ENCODE results near the gene SPTBN4. TPM values are rescaled to one million over a fixed set of nuclear protein-coding genes. Genes with fewer than 3 reads are reported as not detected.
"Not testable (repeated sequence)": the region's sequence is repeated elsewhere in the genome, so short reads cannot be mapped to it uniquely, and the experiment has no call there.

Gene SPTBN4
- total RNA-seq, 1 experiment from 2014 or later, result 0.63 TPM

DNA sequence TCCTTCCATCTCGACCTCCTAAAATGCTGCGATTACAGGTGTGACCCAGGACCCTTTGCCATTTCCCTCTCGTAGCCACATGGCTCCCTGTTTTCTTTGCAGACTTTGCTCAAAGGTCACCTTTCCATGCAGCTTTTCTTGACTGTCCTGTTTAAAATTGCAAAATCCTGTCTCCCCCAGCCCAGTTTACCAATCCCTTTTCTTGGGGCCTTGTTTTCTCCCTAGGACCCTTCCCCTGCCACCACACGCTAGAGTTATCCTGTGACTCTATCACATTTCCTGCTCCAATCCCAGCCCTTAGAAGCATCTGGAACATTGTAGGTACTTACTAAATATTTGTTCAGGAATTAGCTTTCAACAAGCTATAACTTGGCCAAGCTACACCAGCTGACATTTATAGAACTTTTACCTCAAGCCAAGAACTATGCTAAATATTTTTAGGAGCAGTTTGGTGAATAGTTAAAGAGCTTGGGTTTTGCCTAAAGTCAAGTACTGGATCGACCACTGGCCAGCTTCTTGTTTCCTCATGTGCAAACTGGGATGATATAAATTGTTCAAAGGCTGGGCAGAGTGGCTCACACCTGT is 13.6 kb upstream of the SPTBN4 start:
- POLR2A ChIA-PET, result interaction anchor here (0.6 to 4.7 kb wide), 9 partner anchors 8 to 151 kb away, joined by 3 to 37 read pairs (median 4); partner anchors contain the start of genes BLVRB and SERTAD1
- H3K4me3 Mint-ChIP-seq (ENCODE audit: unreplicated experiment), result no peak overlapping the region
- intact Hi-C loops (cut with micrococcal nuclease), result no loop called here
- CTCF ChIA-PET, result interaction anchor here (0.5 to 2.6 kb wide), 6 partner anchors 9 to 673 kb away, joined by 3 to 14 read pairs (median 4); no protein-coding TSS in a partner anchor
- TF ChIP-seq CTCF (IDR thresholded peaks at IDR 0.05; ENCODE audit: unreplicated experiment), result no peak
- no peak overlapping the region for H3K27ac Mint-ChIP-seq (ENCODE audit: low read depth, unreplicated experiment)
- H3K36me3 Mint-ChIP-seq (ENCODE audit: insufficient read depth, unreplicated experiment), result peaks cover 41% of the 10 kb centered on the region
- no peaks in the 10 kb centered on the region for H3K27me3 Mint-ChIP-seq (ENCODE audit: insufficient read depth, unreplicated experiment)
- BruUV-seq (replicated peaks), result no TSS peak
- no peaks in the 10 kb centered on the region for H3K9me3 Mint-ChIP-seq (ENCODE audit: unreplicated experiment)
- DNase-seq (ENCODE audit: unreplicated experiment), result no peak
- H3K4me1 Mint-ChIP-seq (ENCODE audit: insufficient read depth, unreplicated experiment), result no peaks in the 10 kb centered on the region

DNA sequence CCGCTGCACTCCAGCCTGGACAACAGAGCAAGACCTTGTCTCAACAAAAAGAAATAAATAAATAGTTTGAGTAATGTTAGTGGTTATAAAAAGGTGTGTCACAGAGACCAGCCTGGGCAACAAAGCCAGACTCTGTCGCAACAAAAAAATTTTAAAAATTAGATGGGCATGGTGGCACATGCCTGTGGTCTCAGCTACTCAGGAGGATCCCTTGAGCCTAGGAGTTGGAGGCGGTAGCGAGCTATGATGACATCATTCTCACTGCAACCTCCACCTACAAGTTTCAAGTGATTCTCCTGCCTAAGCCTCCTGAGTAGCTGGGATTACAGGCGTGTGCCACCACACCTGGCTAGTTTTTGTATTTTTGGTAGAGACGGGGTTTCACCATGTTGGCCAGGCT is 12.9 kb upstream of the SPTBN4 start:
- H3K36me3 Mint-ChIP-seq (ENCODE audit: insufficient read depth, unreplicated experiment), result peaks cover 39% of the 10 kb centered on the region
- H3K27ac Mint-ChIP-seq (ENCODE audit: low read depth, unreplicated experiment); intact Hi-C loops (cut with micrococcal nuclease); BruUV-seq (replicated peaks); H3K9me3 Mint-ChIP-seq (ENCODE audit: unreplicated experiment); H3K4me1 Mint-ChIP-seq (ENCODE audit: insufficient read depth, unreplicated experiment); H3K4me3 Mint-ChIP-seq (ENCODE audit: unreplicated experiment); H3K27me3 Mint-ChIP-seq (ENCODE audit: insufficient read depth, unreplicated experiment): not testable (repeated sequence)
- ChIA-PET CTCF (interaction anchor here (1.0 to 2.6 kb wide), 4 partner anchors 8 to 181 kb away, joined by 3 to 14 read pairs (median 4); no protein-coding TSS in a partner anchor), POLR2A (interaction anchor here (0.6 to 4.7 kb wide), 10 partner anchors 8 to 151 kb away, joined by 3 to 37 read pairs (median 4); partner anchors contain the start of genes BLVRB and SERTAD1)
- DNase-seq (ENCODE audit: unreplicated experiment), result peak; percentile 56

DNA sequence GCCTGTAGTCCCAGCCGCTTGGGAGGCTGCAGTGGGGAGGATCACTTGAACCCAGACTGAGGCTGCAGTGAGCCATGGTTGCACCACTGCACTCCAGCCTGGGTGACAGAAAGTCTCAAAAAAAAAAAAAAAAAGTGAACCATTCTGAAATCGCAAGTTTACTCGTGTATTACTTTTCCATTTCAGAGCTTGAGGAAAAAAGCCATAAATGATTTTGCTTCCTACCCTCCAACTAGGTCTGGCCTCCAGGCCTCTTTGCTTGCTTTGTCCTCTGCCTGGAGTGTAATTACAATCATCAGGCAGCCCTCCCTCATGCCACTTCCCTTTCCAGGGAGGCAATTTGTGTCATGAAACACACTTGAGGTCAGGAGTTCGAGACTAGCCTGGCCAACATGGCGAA is 9.8 kb upstream of the SPTBN4 start:
- POLR2A ChIA-PET, result interaction anchor here (1.0 to 1.9 kb wide), 2 partner anchors 11 to 14 kb away, joined by 4 to 5 read pairs; no protein-coding TSS in a partner anchor
- H3K4me3 Mint-ChIP-seq (ENCODE audit: unreplicated experiment), result no peak overlapping the region
- no peaks in the 10 kb centered on the region for H3K27me3 Mint-ChIP-seq (ENCODE audit: insufficient read depth, unreplicated experiment)
- H3K27ac Mint-ChIP-seq (ENCODE audit: low read depth, unreplicated experiment), result no peak overlapping the region
- no peaks in the 10 kb centered on the region for H3K9me3 Mint-ChIP-seq (ENCODE audit: unreplicated experiment)
- CTCF ChIA-PET, result interaction anchor here (1.1 kb wide), 1 partner anchor 37 kb away, joined by 4 read pairs; no protein-coding TSS in a partner anchor
- H3K4me1 Mint-ChIP-seq (ENCODE audit: insufficient read depth, unreplicated experiment), result no peaks in the 10 kb centered on the region
- BruUV-seq (replicated peaks), result no TSS peak
- intact Hi-C loops (cut with micrococcal nuclease), result no loop called here
- no peak for TF ChIP-seq CTCF (IDR thresholded peaks at IDR 0.05; ENCODE audit: unreplicated experiment)
- DNase-seq (ENCODE audit: unreplicated experiment), result no peak
- peaks cover 38% of the 10 kb centered on the region for H3K36me3 Mint-ChIP-seq (ENCODE audit: insufficient read depth, unreplicated experiment)

- intact Hi-C loops (cut with micrococcal nuclease), result no loop called here
- DNase-seq (ENCODE audit: unreplicated experiment), result no peak
- ChIA-PET POLR2A (interaction anchor here (1.9 kb wide), 1 partner anchor 15 kb away, joined by 5 read pairs; no protein-coding TSS in a partner anchor), CTCF (interaction anchor here (0.5 kb wide), 1 partner anchor 1047 kb away, joined by 3 read pairs; no protein-coding TSS in a partner anchor)
- Mint-ChIP-seq H3K27me3 (ENCODE audit: insufficient read depth, unreplicated experiment) (no peaks in the 10 kb centered on the region), H3K27ac (ENCODE audit: low read depth, unreplicated experiment) (no peak overlapping the region), H3K9me3 (ENCODE audit: unreplicated experiment) (no peaks in the 10 kb centered on the region), H3K4me3 (ENCODE audit: unreplicated experiment) (no peak overlapping the region), H3K4me1 (ENCODE audit: insufficient read depth, unreplicated experiment) (peaks cover 3% of the 10 kb centered on the region), H3K36me3 (ENCODE audit: insufficient read depth, unreplicated experiment) (peaks cover 36% of the 10 kb centered on the region)
- BruUV-seq (replicated peaks), result no TSS peak
- TF ChIP-seq CTCF (IDR thresholded peaks at IDR 0.05; ENCODE audit: unreplicated experiment), result no peak
Measured at GRCh38 chr19:40457953-40458596, 8.7 kb upstream of the SPTBN4 start.
